GM12875 (cell line): ENCODE results near the gene FRA10AC1.

Experiments
- H3K4me3 ChIP-seq: one replicate; pipeline ENCODE4 v1.5.1; 2011; ENCODE audit warnings: low read depth, low read length, control low read depth
- CTCF ChIP-seq: IDR thresholded peaks from 2 replicates; pipeline ENCODE4 v1.5.1; 2011; ENCODE audit warnings: low read depth, mild to moderate bottlenecking, control low read depth, inconsistent platforms, low read length, moderate library complexity, borderline replicate concordance; ENCODE audit not compliant: insufficient read depth

Gene FRA10AC1

GRCh38 chr10:93716766-93717165 lies 14.4 kb upstream of the FRA10AC1 start:
- no peak for TF ChIP-seq CTCF
- H3K4me3 ChIP-seq = no peak overlapping the region

GRCh38 chr10:93715345-93715744 lies 13.0 kb upstream of the FRA10AC1 start:
- no peak for TF ChIP-seq CTCF
- no peak overlapping the region for H3K4me3 ChIP-seq

GRCh38 chr10:93712593-93712992 lies 10.2 kb upstream of the FRA10AC1 start:
- H3K4me3 ChIP-seq = no peak overlapping the region
- TF ChIP-seq CTCF = no peak

GRCh38 chr10:93711891-93712290 lies 9.5 kb upstream of the FRA10AC1 start:
- H3K4me3 ChIP-seq = no peak overlapping the region
- TF ChIP-seq CTCF = no peak

- TF ChIP-seq CTCF = no peak
- no peak overlapping the region for H3K4me3 ChIP-seq
Measured at GRCh38 chr10:93710333-93710909, 8.0 kb upstream of the FRA10AC1 start.

GRCh38 chr10:93707623-93708022 lies 5.2 kb upstream of the FRA10AC1 start:
- no peak for TF ChIP-seq CTCF
- no peak overlapping the region for H3K4me3 ChIP-seq

GRCh38 chr10:93704451-93704850 lies 2.1 kb upstream of the FRA10AC1 start:
- no peak overlapping the region for H3K4me3 ChIP-seq
- TF ChIP-seq CTCF = no peak
